HepG2 (cell line): ENCODE data around the gene DQX1. TPM values are rescaled to one million over a fixed set of nuclear protein-coding genes. Genes with fewer than 3 reads are reported as not detected.

Experiments
- ATAC-seq: fragments of 200-7000 bp; cut with Tn5 transposase; 3 replicates; pipeline ENCODE4 v1.9.1; 2020; ENCODE audit warnings: mild to moderate bottlenecking, moderate library complexity
- BruUV-seq: library from RNA; stranded (reverse); fragments of 400-500 nt; replicated peaks from 2 replicates; lab custom pipeline; 2021; lab: Mats Ljungman, UMichigan
- CTCF ChIA-PET: fragments of 300-600 bp; formaldehyde crosslinking; extraction: SDS; loops from one replicate; lab custom pipeline; 2021; ENCODE audit warnings: low total read pairs, inconsistent platforms, low intra/inter-chr PET ratio; lab: Yijun Ruan, JAX
- POLR2A ChIA-PET: fragments of 350-600 bp; sonication (Branson Sonifier 250); formaldehyde crosslinking; loops from one replicate; lab custom pipeline; 2020; ENCODE audit warnings: antibody characterized with exemption, inconsistent platforms; lab: Yijun Ruan, JAX
- DNase-seq: peaks from one replicate; pipeline ENCODE4 v3.0.0-alpha.2; 2015; ENCODE audit warnings: low spot score
- FAIRE-seq: peaks from 3 replicates; lab custom pipeline; 2011; peaks lifted over from hg19 to GRCh38; lab: Jason Lieb, UNC
- H2AFZ ChIP-seq: one replicate; pipeline ENCODE4 v1.6.1; 2011; ENCODE audit warnings: low read length, inconsistent platforms
- H3K27ac ChIP-seq: fragments of 300-600 bp; 3 replicates; pipeline ENCODE4 v1.8.0; 2011; ENCODE audit warnings: mixed run types, mild to moderate bottlenecking, mixed read lengths, low read length, inconsistent platforms; ENCODE audit not compliant: insufficient read depth; ENCODE audit errors: extremely low read length
- H3K27me3 ChIP-seq, 2 experiments: fragments of 200-600 bp in 1 of 2; 2 replicates in 1 of 2; 3 replicates in 1 of 2; pipeline versions ENCODE4 v1.6.0 to v1.8.0; 2011; ENCODE audit warnings: low read length in 2 of 2, mild to moderate bottlenecking in 2 of 2, moderate library complexity in 2 of 2, inconsistent platforms in 1 of 2; ENCODE audit not compliant: insufficient read depth in 2 of 2, control insufficient read depth in 1 of 2
- H3K36me3 ChIP-seq, 2 experiments: fragments of 200-600 bp in 1 of 2; replicated peaks in 1 of 2; 2 replicates in 1 of 2; 3 replicates in 1 of 2; pipeline versions ENCODE4 v1.5.1 to v1.8.0; 2011; ENCODE audit warnings: low read length in 2 of 2, inconsistent platforms in 1 of 2; ENCODE audit not compliant: insufficient read depth in 2 of 2, control insufficient read depth in 1 of 2
- H3K4me1 ChIP-seq: 2 replicates; pipeline ENCODE4 v1.5.1; 2012; ENCODE audit warnings: low read length, inconsistent platforms; ENCODE audit not compliant: insufficient read depth
- H3K4me2 ChIP-seq: 2 replicates; pipeline ENCODE4 v1.6.0; 2011; ENCODE audit warnings: low read depth, low read length, inconsistent platforms
- H3K4me3 ChIP-seq, 3 experiments: fragments of 200-600 bp in 1 of 3; sonication (generic), shearing (Covaris generic) in 1 of 3; replicated peaks in 1 of 3; 2 replicates each; pipeline ENCODE4 v1.5.1; 2011 to 2016; ENCODE audit warnings: low read length in 3 of 3, inconsistent platforms in 2 of 3, low read depth in 2 of 3, mild to moderate bottlenecking in 2 of 3, control low read depth in 1 of 3, mixed read lengths in 1 of 3; ENCODE audit not compliant: insufficient read depth in 1 of 3
- H3K79me2 ChIP-seq: one replicate; pipeline ENCODE4 v1.6.1; 2011; ENCODE audit warnings: low read length, inconsistent platforms; ENCODE audit not compliant: insufficient read depth
- H3K9ac ChIP-seq: 2 replicates; pipeline ENCODE4 v1.6.0; 2011; ENCODE audit warnings: mild to moderate bottlenecking, low read depth, low read length, inconsistent platforms; ENCODE audit not compliant: insufficient read depth
- H3K9me3 ChIP-seq: 2 replicates; pipeline ENCODE4 v1.5.1; 2012; ENCODE audit warnings: mild to moderate bottlenecking, low read length
- H4K20me1 ChIP-seq: 2 replicates; pipeline ENCODE4 v1.6.0; 2011; ENCODE audit warnings: inconsistent platforms, mild to moderate bottlenecking, low read length, moderate library complexity; ENCODE audit not compliant: insufficient read depth
- CEBPB ChIP-seq: IDR thresholded peaks from 2 replicates; pipeline ENCODE4 v1.6.1; 2011; ENCODE audit warnings: low read depth, low read length, improper control_type of control experiment, borderline replicate concordance
- REXO4 ChIP-seq: sonication (generic); formaldehyde crosslinking; IDR thresholded peaks from 2 replicates; pipeline ENCODE4 v1.8.0; 2022; ENCODE audit warnings: missing genetic modification reagents, mild to moderate bottlenecking, borderline replicate concordance
- WGBS: methylation state at CpG from one replicate; pipeline ENCODE4 v1.1.6; 2017; ENCODE audit warnings: low lambda C conversion rate; 5-methylcytosine and 5-hydroxymethylcytosine counted together
- in situ Hi-C: cut with HindIII; loops from 2 replicates; pipeline ENCODE4 v1.10.0; 2017; ENCODE audit warnings: low pct_unique_long_range_greater_than_20kb; ENCODE audit not compliant: extremely low pct_ligation_motif_present
- intact Hi-C: fragments of 100-400 bp; cut with micrococcal nuclease; formaldehyde crosslinking; loops from one replicate; pipeline ENCODE4 v1.10.0; 2022; ENCODE audit not compliant: unreplicated experiment
- polyA plus RNA-seq, 8 experiments: library from polyadenylated mRNA; depleted of rRNA in 3 of 8; stranded (reverse) in 7 of 8; unstranded in 1 of 8; fragments of >200 nt; fragmentation: Illumina TruSeq in 4 of 8; extraction: Trizol in 4 of 8; gene quantifications; 2 replicates each; pipeline versions ENCODE4 v1.2.1 to v1.2.3, GENCODE V29; 2011 to 2016; ENCODE audit warnings: low read depth in 4 of 8, missing spikeins in 1 of 8, mixed read lengths in 1 of 8; ENCODE audit not compliant: insufficient read depth in 1 of 8
- total RNA-seq, 5 experiments: library from RNA; depleted of rRNA; stranded (reverse); fragments of >200 nt; fragmentation: Illumina TruSeq; extraction: Trizol; gene quantifications; 2 replicates each; pipeline ENCODE4 v1.2.3, GENCODE V29; 2016; ENCODE audit warnings: low read depth in 1 of 5
- TF ChIP-seq, protein P1 (sequence below): sonication (generic); formaldehyde crosslinking; IDR thresholded peaks from 2 replicates; pipeline ENCODE4 v1.4.0; 2020; ENCODE audit warnings: missing genetic modification reagents
- TF ChIP-seq, protein P2 (sequence below): sonication (generic); formaldehyde crosslinking; IDR thresholded peaks from 2 replicates; pipeline ENCODE4 v1.4.0; 2020; ENCODE audit warnings: missing genetic modification reagents

DQX1 gene
- total and polyA plus RNA-seq, 2 of the 13 experiments (the other 11 are each of a cell fraction or from before 2014, with no cell fraction given): 27.6 to 89.8 TPM

DNA sequence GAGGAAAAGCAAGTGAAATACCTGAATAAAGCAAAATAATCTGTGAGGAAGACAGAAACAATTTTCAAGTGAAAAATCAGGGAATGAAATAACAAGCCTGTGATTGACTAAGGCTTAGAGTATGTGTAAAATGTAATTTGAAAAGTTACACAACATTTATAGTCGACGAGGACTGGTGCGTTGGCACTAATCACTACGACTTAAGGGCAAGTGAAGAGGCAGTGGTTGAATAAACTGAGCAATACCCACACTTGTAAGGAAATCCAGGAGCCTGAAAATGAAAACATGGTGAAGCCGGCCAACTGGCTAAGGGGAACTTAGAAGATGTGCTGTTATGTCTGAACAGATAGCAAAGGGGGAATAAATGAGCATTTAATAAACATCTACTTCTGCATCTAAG, 41.9 kb upstream of the DQX1 start:
- intact Hi-C loops: no loop called here
- Histone ChIP-seq H3K9me3 (no peaks in the 10 kb centered on the region), H3K4me1 (peaks cover 12% of the 10 kb centered on the region), H3K79me2 (no peaks in the 10 kb centered on the region), H3K27ac (no peak overlapping the region), H3K9ac (no peak overlapping the region), H2AFZ (no peak overlapping the region), H3K4me3 (no peak overlapping the region), H4K20me1 (no peaks in the 10 kb centered on the region), H3K36me3 (no peaks in the 10 kb centered on the region), H3K27me3 (peaks cover 0 to 38% of the 10 kb centered on the region in 2 experiments; a peak in 3 of 5 replicates), H3K4me2 (no peak overlapping the region)
- 15% methylated on average over 5 of the region's 5 CpGs for WGBS
- no TSS peak for BruUV-seq
- in situ Hi-C loops: no loop called here
- CTCF ChIA-PET: no interaction called here
- DNase-seq: no peak
- no peak for ATAC-seq
- FAIRE-seq: no peak
- TF ChIP-seq, protein P1, sequence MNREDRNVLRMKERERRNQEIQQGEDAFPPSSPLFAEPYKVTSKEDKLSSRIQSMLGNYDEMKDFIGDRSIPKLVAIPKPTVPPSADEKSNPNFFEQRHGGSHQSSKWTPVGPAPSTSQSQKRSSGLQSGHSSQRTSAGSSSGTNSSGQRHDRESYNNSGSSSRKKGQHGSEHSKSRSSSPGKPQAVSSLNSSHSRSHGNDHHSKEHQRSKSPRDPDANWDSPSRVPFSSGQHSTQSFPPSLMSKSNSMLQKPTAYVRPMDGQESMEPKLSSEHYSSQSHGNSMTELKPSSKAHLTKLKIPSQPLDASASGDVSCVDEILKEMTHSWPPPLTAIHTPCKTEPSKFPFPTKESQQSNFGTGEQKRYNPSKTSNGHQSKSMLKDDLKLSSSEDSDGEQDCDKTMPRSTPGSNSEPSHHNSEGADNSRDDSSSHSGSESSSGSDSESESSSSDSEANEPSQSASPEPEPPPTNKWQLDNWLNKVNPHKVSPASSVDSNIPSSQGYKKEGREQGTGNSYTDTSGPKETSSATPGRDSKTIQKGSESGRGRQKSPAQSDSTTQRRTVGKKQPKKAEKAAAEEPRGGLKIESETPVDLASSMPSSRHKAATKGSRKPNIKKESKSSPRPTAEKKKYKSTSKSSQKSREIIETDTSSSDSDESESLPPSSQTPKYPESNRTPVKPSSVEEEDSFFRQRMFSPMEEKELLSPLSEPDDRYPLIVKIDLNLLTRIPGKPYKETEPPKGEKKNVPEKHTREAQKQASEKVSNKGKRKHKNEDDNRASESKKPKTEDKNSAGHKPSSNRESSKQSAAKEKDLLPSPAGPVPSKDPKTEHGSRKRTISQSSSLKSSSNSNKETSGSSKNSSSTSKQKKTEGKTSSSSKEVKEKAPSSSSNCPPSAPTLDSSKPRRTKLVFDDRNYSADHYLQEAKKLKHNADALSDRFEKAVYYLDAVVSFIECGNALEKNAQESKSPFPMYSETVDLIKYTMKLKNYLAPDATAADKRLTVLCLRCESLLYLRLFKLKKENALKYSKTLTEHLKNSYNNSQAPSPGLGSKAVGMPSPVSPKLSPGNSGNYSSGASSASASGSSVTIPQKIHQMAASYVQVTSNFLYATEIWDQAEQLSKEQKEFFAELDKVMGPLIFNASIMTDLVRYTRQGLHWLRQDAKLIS (CRISPR knock-in tag): no peak
- TF ChIP-seq REXO4 (no peak), CEBPB (peak; percentile 1; the same call in 1 of the 2 replicates)
- TF ChIP-seq, protein P2, sequence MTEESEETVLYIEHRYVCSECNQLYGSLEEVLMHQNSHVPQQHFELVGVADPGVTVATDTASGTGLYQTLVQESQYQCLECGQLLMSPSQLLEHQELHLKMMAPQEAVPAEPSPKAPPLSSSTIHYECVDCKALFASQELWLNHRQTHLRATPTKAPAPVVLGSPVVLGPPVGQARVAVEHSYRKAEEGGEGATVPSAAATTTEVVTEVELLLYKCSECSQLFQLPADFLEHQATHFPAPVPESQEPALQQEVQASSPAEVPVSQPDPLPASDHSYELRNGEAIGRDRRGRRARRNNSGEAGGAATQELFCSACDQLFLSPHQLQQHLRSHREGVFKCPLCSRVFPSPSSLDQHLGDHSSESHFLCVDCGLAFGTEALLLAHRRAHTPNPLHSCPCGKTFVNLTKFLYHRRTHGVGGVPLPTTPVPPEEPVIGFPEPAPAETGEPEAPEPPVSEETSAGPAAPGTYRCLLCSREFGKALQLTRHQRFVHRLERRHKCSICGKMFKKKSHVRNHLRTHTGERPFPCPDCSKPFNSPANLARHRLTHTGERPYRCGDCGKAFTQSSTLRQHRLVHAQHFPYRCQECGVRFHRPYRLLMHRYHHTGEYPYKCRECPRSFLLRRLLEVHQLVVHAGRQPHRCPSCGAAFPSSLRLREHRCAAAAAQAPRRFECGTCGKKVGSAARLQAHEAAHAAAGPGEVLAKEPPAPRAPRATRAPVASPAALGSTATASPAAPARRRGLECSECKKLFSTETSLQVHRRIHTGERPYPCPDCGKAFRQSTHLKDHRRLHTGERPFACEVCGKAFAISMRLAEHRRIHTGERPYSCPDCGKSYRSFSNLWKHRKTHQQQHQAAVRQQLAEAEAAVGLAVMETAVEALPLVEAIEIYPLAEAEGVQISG: no peak
- TF ChIP-seq, all 625 proteins: peak for 1
- POLR2A ChIA-PET: no interaction called here
